ENCODE measurements around the gene PTDSS2.
A peak's percentile ranks its signal among the peaks of the same experiment; 100 is the strongest.

Gene PTDSS2

GRCh38 chr11:414318-414857 is 35.7 kb upstream of the PTDSS2 start:
- Histone ChIP-seq H3K36me3 (ENCODE audit: control insufficient read depth in 4 of 4, insufficient read depth in 4 of 4, low read length in 3 of 4) (peaks cover 0 to 5% (median 0%) of the 10 kb centered on the region in 4 experiments), H3K4me3 (ENCODE audit: control insufficient read depth in 1 of 7, extremely low read depth in 1 of 7, insufficient read depth in 4 of 7, low read depth in 2 of 7, low read length in 6 of 7) (peak overlapping the region; percentile 39 to 91 (median 75)), H3K9me3 (ENCODE audit: control extremely low read depth in 1 of 5, control insufficient read depth in 4 of 5, insufficient read depth in 2 of 5, low read depth in 1 of 5, low read length in 4 of 5) (no peaks in the 10 kb centered on the region), H3K4me1 (ENCODE audit: control extremely low read depth in 1 of 4, control insufficient read depth in 4 of 4, insufficient read depth in 4 of 4, low read length in 3 of 4) (peaks cover 5 to 50% (median 49%) of the 10 kb centered on the region in 4 experiments), H3K27ac (ENCODE audit: insufficient read depth in 1 of 2, low read depth in 1 of 2, low read length in 2 of 2, poor library complexity in 1 of 2, severe bottlenecking in 2 of 2) (peak overlapping the region; percentile 66 to 77), H3K27me3 (replicated peaks in 2 of 5; ENCODE audit: control insufficient read depth in 4 of 5, insufficient read depth in 5 of 5, low read length in 4 of 5) (no peaks in the 10 kb centered on the region)
- ChIA-PET POLR2A (interaction anchor here (0.7 kb wide), 1 partner anchor 92 kb away, joined by 3 read pairs; no protein-coding TSS in a partner anchor), CTCF (interaction anchor here (1.0 to 2.8 kb wide), 3 partner anchors 11 to 34 kb away, joined by 4 to 19 read pairs (median 5); no protein-coding TSS in a partner anchor)
- 3% methylated on average over 8 of the region's 9 CpGs for WGBS (ENCODE audit: insufficient coverage)
- no peak for DNase-seq

GRCh38 chr11:415640-416041 is 34.4 kb upstream of the PTDSS2 start:
- H3K27ac ChIP-seq (ENCODE audit: insufficient read depth in 1 of 2, low read depth in 1 of 2, low read length in 2 of 2, poor library complexity in 1 of 2, severe bottlenecking in 2 of 2): peak overlapping the region in 1 of 2 experiments; percentile 54
- H3K4me1 ChIP-seq (ENCODE audit: control extremely low read depth in 1 of 4, control insufficient read depth in 4 of 4, insufficient read depth in 4 of 4, low read length in 3 of 4): peaks cover 5 to 50% (median 49%) of the 10 kb centered on the region in 4 experiments
- no peaks in the 10 kb centered on the region for H3K27me3 ChIP-seq (replicated peaks in 2 of 5; ENCODE audit: control insufficient read depth in 4 of 5, insufficient read depth in 5 of 5, low read length in 4 of 5)
- peak overlapping the region in 6 of 7 experiments; percentile 65 to 91 (median 77) for H3K4me3 ChIP-seq (ENCODE audit: control insufficient read depth in 1 of 7, extremely low read depth in 1 of 7, insufficient read depth in 4 of 7, low read depth in 2 of 7, low read length in 6 of 7)
- WGBS (ENCODE audit: insufficient coverage): 27% methylated on average over 5 of the region's 5 CpGs
- DNase-seq: peak in 1 of 3 donors; percentile 19
- CTCF ChIA-PET: interaction anchor here (1.0 to 2.8 kb wide), 5 partner anchors 10 to 35 kb away, joined by 3 to 19 read pairs (median 5); no protein-coding TSS in a partner anchor
- no peaks in the 10 kb centered on the region for H3K9me3 ChIP-seq (ENCODE audit: control extremely low read depth in 1 of 5, control insufficient read depth in 4 of 5, insufficient read depth in 2 of 5, low read depth in 1 of 5, low read length in 4 of 5)
- no peaks in the 10 kb centered on the region for H3K36me3 ChIP-seq (ENCODE audit: control insufficient read depth in 4 of 4, insufficient read depth in 4 of 4, low read length in 3 of 4)
- POLR2A ChIA-PET: interaction anchor here (2.0 kb wide), 1 partner anchor 9 kb away, joined by 8 read pairs; no protein-coding TSS in a partner anchor

- no peaks in the 10 kb centered on the region for H3K27me3 ChIP-seq (replicated peaks in 2 of 5; ENCODE audit: control insufficient read depth in 4 of 5, insufficient read depth in 5 of 5, low read length in 4 of 5)
- H3K4me3 ChIP-seq (ENCODE audit: control insufficient read depth in 1 of 7, extremely low read depth in 1 of 7, insufficient read depth in 4 of 7, low read depth in 2 of 7, low read length in 6 of 7): peak overlapping the region; percentile 64 to 91 (median 75)
- CTCF ChIA-PET: interaction anchor here (0.6 to 2.8 kb wide), 7 partner anchors 10 to 208 kb away, joined by 3 to 19 read pairs (median 3); no protein-coding TSS in a partner anchor
- no peak for DNase-seq
- no peaks in the 10 kb centered on the region for H3K36me3 ChIP-seq (ENCODE audit: control insufficient read depth in 4 of 4, insufficient read depth in 4 of 4, low read length in 3 of 4)
- H3K27ac ChIP-seq (ENCODE audit: insufficient read depth in 1 of 2, low read depth in 1 of 2, low read length in 2 of 2, poor library complexity in 1 of 2, severe bottlenecking in 2 of 2): no peak overlapping the region
- WGBS (ENCODE audit: insufficient coverage): 2% methylated on average over 44 of the region's 45 CpGs
- peaks cover 5 to 50% (median 49%) of the 10 kb centered on the region in 4 experiments for H3K4me1 ChIP-seq (ENCODE audit: control extremely low read depth in 1 of 4, control insufficient read depth in 4 of 4, insufficient read depth in 4 of 4, low read length in 3 of 4)
- POLR2A ChIA-PET: interaction anchor here (0.6 to 2.0 kb wide), 3 partner anchors 10 to 334 kb away, joined by 3 to 8 read pairs (median 8); partner anchors contain the start of gene PTDSS2
- H3K9me3 ChIP-seq (ENCODE audit: control extremely low read depth in 1 of 5, control insufficient read depth in 4 of 5, insufficient read depth in 2 of 5, low read depth in 1 of 5, low read length in 4 of 5): no peaks in the 10 kb centered on the region
These were observed 33.9 kb upstream of the PTDSS2 start for GRCh38 chr11:416051-416756.

- Histone ChIP-seq H3K4me1 (ENCODE audit: control extremely low read depth in 1 of 4, control insufficient read depth in 4 of 4, insufficient read depth in 4 of 4, low read length in 3 of 4) (peaks cover 5 to 50% (median 49%) of the 10 kb centered on the region in 4 experiments), H3K27ac (ENCODE audit: insufficient read depth in 1 of 2, low read depth in 1 of 2, low read length in 2 of 2, poor library complexity in 1 of 2, severe bottlenecking in 2 of 2) (no peak overlapping the region), H3K4me3 (ENCODE audit: control insufficient read depth in 1 of 7, extremely low read depth in 1 of 7, insufficient read depth in 4 of 7, low read depth in 2 of 7, low read length in 6 of 7) (peak overlapping the region; percentile 64 to 91 (median 75)), H3K36me3 (ENCODE audit: control insufficient read depth in 4 of 4, insufficient read depth in 4 of 4, low read length in 3 of 4) (no peaks in the 10 kb centered on the region), H3K27me3 (replicated peaks in 2 of 5; ENCODE audit: control insufficient read depth in 4 of 5, insufficient read depth in 5 of 5, low read length in 4 of 5) (no peaks in the 10 kb centered on the region), H3K9me3 (ENCODE audit: control extremely low read depth in 1 of 5, control insufficient read depth in 4 of 5, insufficient read depth in 2 of 5, low read depth in 1 of 5, low read length in 4 of 5) (no peaks in the 10 kb centered on the region)
- peak in 1 of 3 donors; percentile 41 for DNase-seq
- 1% methylated on average over 74 of the region's 97 CpGs for WGBS (ENCODE audit: insufficient coverage)
- ChIA-PET CTCF (interaction anchor here (0.6 to 2.8 kb wide), 7 partner anchors 20 to 209 kb away, joined by 3 to 19 read pairs (median 3); no protein-coding TSS in a partner anchor), POLR2A (interaction anchor here (0.6 to 2.0 kb wide), 3 partner anchors 11 to 334 kb away, joined by 3 to 8 read pairs (median 8); partner anchors contain the start of gene PTDSS2)
These were observed 33.1 kb upstream of the PTDSS2 start for GRCh38 chr11:416757-417621.

- Histone ChIP-seq H3K4me3 (ENCODE audit: control insufficient read depth in 1 of 7, extremely low read depth in 1 of 7, insufficient read depth in 4 of 7, low read depth in 2 of 7, low read length in 6 of 7) (peak overlapping the region in 5 of 7 experiments; percentile 69 to 91 (median 79)), H3K36me3 (ENCODE audit: control insufficient read depth in 4 of 4, insufficient read depth in 4 of 4, low read length in 3 of 4) (no peaks in the 10 kb centered on the region), H3K27ac (ENCODE audit: insufficient read depth in 1 of 2, low read depth in 1 of 2, low read length in 2 of 2, poor library complexity in 1 of 2, severe bottlenecking in 2 of 2) (no peak overlapping the region), H3K9me3 (ENCODE audit: control extremely low read depth in 1 of 5, control insufficient read depth in 4 of 5, insufficient read depth in 2 of 5, low read depth in 1 of 5, low read length in 4 of 5) (no peaks in the 10 kb centered on the region), H3K4me1 (ENCODE audit: control extremely low read depth in 1 of 4, control insufficient read depth in 4 of 4, insufficient read depth in 4 of 4, low read length in 3 of 4) (peaks cover 5 to 49% (median 46%) of the 10 kb centered on the region in 4 experiments), H3K27me3 (replicated peaks in 2 of 5; ENCODE audit: control insufficient read depth in 4 of 5, insufficient read depth in 5 of 5, low read length in 4 of 5) (no peaks in the 10 kb centered on the region)
- POLR2A ChIA-PET: interaction anchor here (1.2 kb wide), 1 partner anchor 32 kb away, joined by 8 read pairs; the partner anchor contains the start of gene PTDSS2
- DNase-seq: no peak
- whole genome bisulfite sequencing (ENCODE audit: insufficient coverage): 87% methylated on average over 14 of the region's 19 CpGs
- CTCF ChIA-PET: interaction anchor here (1.0 to 1.6 kb wide), 2 partner anchors 21 to 45 kb away, joined by 3 to 5 read pairs; no protein-coding TSS in a partner anchor
These were observed 32.3 kb upstream of the PTDSS2 start for GRCh38 chr11:417652-418342.
